BLaER1 (cell line): Measurements from ENCODE around the gene TRIM8.
"Not testable (repeated sequence)": the region's sequence is repeated elsewhere in the genome, so short reads cannot be mapped to it uniquely, and the experiment has no call there.

ENCODE experiments used
- H3K27ac ChIP-seq: shearing (Covaris generic); formaldehyde crosslinking; 2 replicates; pipeline ENCODE4 v1.8.1; 2022
- H3K27me3 ChIP-seq: shearing (Covaris generic); formaldehyde crosslinking; 2 replicates; pipeline ENCODE4 v1.8.1; 2022
- H3K36me3 ChIP-seq: shearing (Covaris generic); formaldehyde crosslinking; 2 replicates; pipeline ENCODE4 v1.8.1; 2022
- H3K4me1 ChIP-seq: shearing (Covaris generic); formaldehyde crosslinking; 2 replicates; pipeline ENCODE4 v1.8.1; 2022
- H3K4me2 ChIP-seq: shearing (Covaris generic); formaldehyde crosslinking; 2 replicates; pipeline ENCODE4 v1.8.1; 2022
- H3K4me3 ChIP-seq: shearing (Covaris generic); formaldehyde crosslinking; 2 replicates; pipeline ENCODE4 v1.8.1; 2022
- H3K9ac ChIP-seq: shearing (Covaris generic); formaldehyde crosslinking; 2 replicates; pipeline ENCODE4 v1.8.1; 2022
- H3K9me3 ChIP-seq: shearing (Covaris generic); formaldehyde crosslinking; 2 replicates; pipeline ENCODE4 v1.8.1; 2022
- H4K20me1 ChIP-seq: shearing (Covaris generic); formaldehyde crosslinking; 2 replicates; pipeline ENCODE4 v1.8.1; 2022
- Cebpa-rat ChIP-seq: shearing (Covaris generic); IDR thresholded peaks from 2 replicates; pipeline ENCODE4 v1.8.1; 2022

Gene TRIM8

DNA sequence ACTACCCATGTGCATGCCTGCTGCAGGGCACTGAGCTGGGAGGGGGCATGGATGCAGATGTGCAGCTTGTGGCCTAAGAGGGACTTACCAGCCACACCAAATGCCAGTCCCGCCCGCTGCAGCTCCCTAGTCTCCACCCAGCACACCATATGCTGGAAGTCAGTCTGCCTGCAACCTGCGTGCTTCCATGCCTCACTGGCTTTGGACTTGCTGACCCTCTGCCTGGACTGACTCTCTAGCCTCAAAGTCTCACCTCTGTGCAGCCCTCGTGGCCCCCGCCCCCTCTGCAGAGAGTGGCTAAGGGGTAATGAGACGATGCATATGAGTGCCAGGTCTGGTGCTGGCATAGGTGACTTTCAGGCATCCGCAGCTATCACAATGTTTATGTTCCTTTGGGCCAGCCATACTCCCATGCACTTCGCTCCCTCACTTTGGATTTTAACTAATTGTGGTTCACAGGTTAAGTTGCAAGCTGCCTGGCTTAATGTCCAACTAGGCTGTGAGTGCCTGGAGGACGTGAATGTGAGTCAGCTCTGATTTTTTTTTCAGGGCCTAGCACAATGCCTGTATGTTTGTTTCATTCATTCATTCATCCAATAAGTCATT is 21.7 kb downstream of the TRIM8 start:
- Histone ChIP-seq H3K4me3 (no peak overlapping the region), H3K4me2 (no peak overlapping the region), H3K27me3 (no peaks in the 10 kb centered on the region), H3K9ac (no peak overlapping the region), H3K9me3 (no peaks in the 10 kb centered on the region), H3K27ac (no peak overlapping the region), H3K36me3 (no peaks in the 10 kb centered on the region), H4K20me1 (no peaks in the 10 kb centered on the region), H3K4me1 (peaks cover 97% of the 10 kb centered on the region)
- no peak for TF ChIP-seq Cebpa-rat

DNA sequence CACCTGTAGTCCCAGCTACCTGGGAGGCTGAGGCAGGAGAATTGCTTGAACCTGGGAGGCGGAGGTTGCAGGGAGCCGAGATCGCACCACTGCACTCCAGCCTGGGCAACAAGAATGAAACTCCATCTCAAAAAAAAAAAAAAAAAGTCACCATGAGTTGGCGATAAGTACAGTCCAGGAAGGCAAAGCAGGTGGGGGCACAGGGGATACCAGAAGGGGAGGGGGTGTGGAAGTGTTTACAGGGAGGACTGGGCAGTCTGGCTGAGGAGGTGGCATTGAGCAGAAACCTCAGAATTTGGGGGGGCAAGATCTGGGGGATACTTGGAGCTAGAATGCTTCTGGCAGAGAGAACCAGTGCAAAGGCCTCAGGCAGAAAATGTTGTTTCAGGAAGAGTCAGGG is 23.1 kb downstream of the TRIM8 start:
- not testable (repeated sequence) for H3K36me3 ChIP-seq, H4K20me1 ChIP-seq, H3K27me3 ChIP-seq, H3K9ac ChIP-seq, H3K4me3 ChIP-seq, H3K9me3 ChIP-seq
- Histone ChIP-seq H3K4me1 (peaks cover 97% of the 10 kb centered on the region), H3K27ac (peak overlapping the region; percentile 65), H3K4me2 (peak overlapping the region; percentile 94)

DNA sequence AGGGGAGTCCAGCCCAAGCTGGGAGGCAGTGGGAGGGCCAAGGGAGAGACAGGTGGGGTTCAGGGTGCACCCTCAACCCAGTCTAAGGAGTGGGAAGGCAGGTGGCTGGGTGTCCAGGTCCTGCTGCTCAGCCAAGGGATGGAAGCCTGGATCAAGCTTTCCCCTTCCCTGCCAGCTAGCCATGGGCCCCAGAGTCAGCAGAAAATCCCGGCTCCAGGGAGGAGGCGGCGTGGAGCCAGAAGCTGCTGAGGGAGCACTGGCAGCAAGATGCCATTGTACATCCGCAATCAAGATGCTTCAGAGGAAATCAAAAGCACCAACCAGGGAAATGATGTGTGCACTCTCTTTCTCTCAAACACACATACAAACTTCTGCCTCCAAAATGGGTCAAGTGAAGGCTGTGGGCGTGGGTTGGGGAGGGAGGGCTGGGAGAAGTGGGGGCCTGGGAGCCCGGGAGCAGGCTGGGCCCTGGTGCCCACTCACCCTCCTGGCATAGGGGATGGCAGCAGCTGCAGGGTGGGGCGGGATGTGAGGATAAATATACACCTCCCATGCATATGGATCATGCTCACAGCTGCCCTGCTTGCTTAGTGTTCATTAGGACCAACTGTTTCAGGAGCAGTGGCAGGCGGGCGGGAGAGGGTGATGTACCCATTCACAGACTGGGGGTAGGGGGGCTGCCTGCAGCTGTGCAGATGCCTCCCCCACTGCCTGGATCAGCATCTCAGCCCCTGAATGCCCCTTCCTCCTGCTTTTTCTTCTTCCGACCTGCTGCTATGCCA is 24.2 kb downstream of the TRIM8 start:
- H4K20me1 ChIP-seq: no peaks in the 10 kb centered on the region
- TF ChIP-seq Cebpa-rat: no peak
- H3K4me1 ChIP-seq: peaks cover 97% of the 10 kb centered on the region
- H3K36me3 ChIP-seq: no peaks in the 10 kb centered on the region
- H3K9me3 ChIP-seq: no peaks in the 10 kb centered on the region
- peak overlapping the region; percentile 94 for H3K4me2 ChIP-seq
- peak overlapping the region; percentile 59 for H3K9ac ChIP-seq
- no peaks in the 10 kb centered on the region for H3K27me3 ChIP-seq
- H3K27ac ChIP-seq: peak overlapping the region; percentile 82
- H3K4me3 ChIP-seq: no peak overlapping the region

DNA sequence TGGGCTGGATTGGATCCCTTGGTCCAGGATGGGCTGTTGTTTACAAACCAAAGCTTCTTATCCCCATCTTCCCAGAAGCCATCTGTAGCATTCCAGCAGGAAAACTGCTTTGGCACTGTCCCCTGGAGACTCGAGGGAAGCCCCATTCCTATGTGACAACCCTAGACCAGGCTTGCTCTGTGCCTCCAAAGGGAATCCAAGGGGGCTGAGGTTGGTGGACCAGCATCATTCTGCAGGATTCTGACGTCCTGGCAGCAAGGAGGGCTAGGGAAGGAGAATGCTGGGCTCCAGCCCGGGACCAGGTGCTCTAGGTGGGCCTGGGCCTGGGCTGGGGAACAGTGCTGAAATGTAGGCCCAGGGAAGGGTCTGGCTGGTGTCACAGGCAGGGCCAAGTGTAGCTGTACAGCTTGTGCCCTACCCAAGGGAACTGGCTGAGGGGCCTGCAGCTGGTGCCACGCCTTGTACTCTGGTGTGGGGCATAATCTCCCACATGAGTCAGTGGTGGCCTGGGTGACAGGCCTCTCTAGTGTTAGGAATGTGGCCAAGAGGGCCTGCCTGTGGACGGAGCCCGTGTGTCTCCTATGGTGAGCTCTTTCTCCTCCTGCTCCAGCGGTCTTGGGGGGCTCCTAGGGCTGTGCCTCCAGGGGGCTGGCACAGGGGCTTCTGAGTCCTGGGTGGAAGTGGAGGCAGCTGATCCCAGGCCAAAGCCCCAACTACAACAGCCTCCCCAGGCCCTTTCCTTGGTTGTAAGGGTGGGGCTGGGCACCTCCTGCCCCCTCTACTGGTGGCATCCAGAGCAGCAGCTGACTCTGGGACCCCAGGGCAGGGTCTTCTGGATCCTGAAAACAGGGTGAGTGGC is 25.2 kb downstream of the TRIM8 start:
- H3K4me3 ChIP-seq: no peak overlapping the region
- H3K9ac ChIP-seq: peak overlapping the region; percentile 59

DNA sequence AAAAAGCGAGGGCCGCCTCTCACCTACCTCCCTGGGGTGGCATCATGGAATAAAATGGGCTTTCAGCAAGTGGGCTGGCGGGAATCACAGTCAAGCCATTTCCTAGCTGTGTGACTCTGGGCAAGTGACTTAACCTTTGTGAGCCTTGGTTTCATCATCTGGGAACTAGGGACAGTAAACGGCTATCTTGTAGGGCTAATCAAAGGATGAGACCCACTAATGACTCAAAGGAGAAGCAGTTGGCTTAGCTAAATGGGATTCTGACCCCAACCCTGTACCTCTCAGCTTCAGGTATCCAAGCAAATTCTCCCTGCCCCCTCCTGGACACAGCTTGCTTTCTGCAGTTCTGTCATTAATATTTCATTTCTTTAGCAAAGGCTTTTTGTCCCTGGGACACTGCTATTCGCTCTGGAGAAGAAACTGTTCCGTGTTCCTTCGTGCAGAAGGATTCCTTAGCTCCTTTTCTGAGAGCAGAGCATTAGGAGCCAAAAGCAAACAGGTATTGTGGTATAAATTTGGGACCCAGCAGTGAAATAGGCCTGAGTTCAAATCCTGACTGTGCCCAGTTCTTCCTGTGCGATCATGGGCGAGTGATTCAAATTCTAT is 25.9 kb downstream of the TRIM8 start:
- H3K9me3 ChIP-seq: no peaks in the 10 kb centered on the region
- no peaks in the 10 kb centered on the region for H4K20me1 ChIP-seq
- H3K36me3 ChIP-seq: no peaks in the 10 kb centered on the region
- peak overlapping the region; percentile 82 for H3K27ac ChIP-seq
- peak overlapping the region; percentile 94 for H3K4me2 ChIP-seq
- H3K27me3 ChIP-seq: no peaks in the 10 kb centered on the region
- peak overlapping the region; percentile 59 for H3K9ac ChIP-seq
- no peak overlapping the region for H3K4me3 ChIP-seq
- peaks cover 94% of the 10 kb centered on the region for H3K4me1 ChIP-seq
- no peak for TF ChIP-seq Cebpa-rat

More for the DNA sequence above, 25.2 kb downstream of the TRIM8 start:
- Histone ChIP-seq H3K27ac (peak overlapping the region; percentile 82), H4K20me1 (no peaks in the 10 kb centered on the region), H3K4me1 (peaks cover 94% of the 10 kb centered on the region), H3K4me2 (peak overlapping the region; percentile 94), H3K36me3 (no peaks in the 10 kb centered on the region), H3K27me3 (no peaks in the 10 kb centered on the region), H3K9me3 (no peaks in the 10 kb centered on the region)
- TF ChIP-seq Cebpa-rat: no peak

DNA sequence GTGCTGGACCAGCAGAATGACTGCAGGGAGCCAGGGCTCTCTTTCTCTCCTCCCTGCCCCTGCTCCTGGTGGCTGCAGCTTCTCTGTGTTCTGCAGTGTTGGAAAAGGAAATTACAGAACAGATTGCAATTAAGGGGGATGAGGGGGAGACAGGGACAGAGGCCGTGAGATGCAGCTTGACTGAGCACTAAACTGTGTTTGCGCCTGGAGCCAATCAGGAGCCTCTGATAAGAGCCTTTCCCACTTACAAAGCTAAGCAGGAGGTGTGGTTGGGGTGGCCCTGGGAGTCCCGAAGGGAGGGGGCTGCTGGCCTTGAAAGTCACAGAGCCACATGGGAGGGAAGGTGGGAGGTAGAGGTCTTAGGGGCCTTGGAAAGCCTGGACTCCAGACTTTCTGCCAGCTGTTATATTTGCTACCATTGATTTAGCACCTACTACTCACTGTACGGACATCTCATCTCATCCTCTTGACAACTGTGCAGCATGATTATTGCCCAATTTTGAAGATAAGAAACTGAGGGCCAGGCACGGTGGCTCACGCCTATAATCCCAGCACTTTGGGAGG is 26.7 kb downstream of the TRIM8 start:
- H3K9me3 ChIP-seq: no peaks in the 10 kb centered on the region
- no peaks in the 10 kb centered on the region for H3K27me3 ChIP-seq
- peak overlapping the region; percentile 59 for H3K9ac ChIP-seq
- TF ChIP-seq Cebpa-rat: no peak
- H3K4me1 ChIP-seq: peaks cover 95% of the 10 kb centered on the region
- H3K4me2 ChIP-seq: peak overlapping the region; percentile 94
- no peak overlapping the region for H3K4me3 ChIP-seq
- no peaks in the 10 kb centered on the region for H3K36me3 ChIP-seq
- H3K27ac ChIP-seq: peak overlapping the region; percentile 82
- no peaks in the 10 kb centered on the region for H4K20me1 ChIP-seq

DNA sequence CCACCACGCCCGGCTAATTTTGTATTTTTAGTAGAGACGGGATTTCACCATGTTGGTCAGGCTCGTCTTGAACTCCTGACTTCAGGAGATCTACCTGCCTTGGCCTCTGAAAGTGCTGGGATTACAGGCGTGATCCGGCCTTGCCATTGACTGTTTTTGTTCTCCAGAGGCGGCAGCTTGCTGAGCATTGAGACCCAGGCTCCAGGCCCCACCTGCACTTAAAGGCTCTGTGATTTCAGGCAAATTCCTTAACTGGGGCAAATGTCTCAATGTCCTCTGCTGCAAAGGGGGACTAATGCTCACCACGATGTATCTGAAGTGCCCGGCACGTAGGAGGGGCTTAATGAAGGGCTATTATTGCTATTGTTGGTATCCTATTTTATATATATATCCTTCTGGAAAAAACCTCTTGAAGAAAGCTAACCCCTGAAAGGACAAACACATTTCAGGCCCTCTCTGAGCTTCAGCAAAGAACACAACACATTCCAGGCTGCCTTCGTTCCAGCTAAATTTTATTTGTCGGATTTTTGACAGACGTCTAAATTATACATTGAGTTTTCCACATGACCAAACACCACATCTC is 29.0 kb downstream of the TRIM8 start:
- Histone ChIP-seq H3K9ac (peak overlapping the region; percentile 68), H3K27me3 (no peaks in the 10 kb centered on the region), H3K36me3 (no peaks in the 10 kb centered on the region), H3K9me3 (no peaks in the 10 kb centered on the region), H3K4me1 (peaks cover 95% of the 10 kb centered on the region), H4K20me1 (no peaks in the 10 kb centered on the region), H3K4me3 (peak overlapping the region; percentile 64), H3K27ac (peak overlapping the region; percentile 82), H3K4me2 (peak overlapping the region; percentile 94)
- TF ChIP-seq Cebpa-rat: no peak

DNA sequence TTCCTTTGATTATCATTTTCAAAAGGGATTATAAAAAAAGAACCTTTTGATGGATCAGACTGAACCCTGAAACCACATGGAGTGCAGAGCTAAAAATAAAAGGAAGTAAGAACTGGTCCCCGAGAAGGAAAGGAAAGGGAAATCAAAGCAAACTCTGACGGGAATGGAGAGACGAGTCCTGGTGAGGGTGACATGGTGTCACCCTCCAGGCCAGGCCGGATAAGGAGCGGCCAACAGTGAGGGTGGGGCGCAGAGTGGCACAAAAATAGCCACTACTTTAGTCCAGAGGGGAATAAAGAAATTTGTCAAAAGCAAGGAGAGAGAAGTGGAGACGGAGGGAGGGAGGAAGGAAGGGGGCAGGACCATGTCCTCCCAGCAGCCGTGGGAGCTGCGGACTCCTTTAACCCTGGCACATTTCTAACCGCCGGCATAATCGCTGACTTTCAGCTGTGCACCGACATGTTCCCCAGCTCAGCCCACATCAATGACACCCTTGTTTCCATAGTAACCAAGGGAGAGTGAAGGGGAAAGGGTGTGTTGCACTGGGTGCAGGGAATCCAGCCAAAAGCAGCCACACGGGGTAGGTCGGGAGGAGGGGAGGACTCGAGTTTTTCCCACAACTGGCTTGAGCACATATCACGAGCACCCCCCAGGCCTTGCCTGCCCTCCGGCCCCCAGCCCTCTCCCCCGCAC is 29.7 kb downstream of the TRIM8 start:
- Histone ChIP-seq H3K9me3 (no peaks in the 10 kb centered on the region), H3K27ac (peak overlapping the region; percentile 82), H3K9ac (peak overlapping the region; percentile 68), H3K27me3 (no peaks in the 10 kb centered on the region), H3K36me3 (no peaks in the 10 kb centered on the region), H3K4me1 (peaks cover 95% of the 10 kb centered on the region), H4K20me1 (no peaks in the 10 kb centered on the region), H3K4me2 (peak overlapping the region; percentile 94), H3K4me3 (peak overlapping the region; percentile 64)
- no peak for TF ChIP-seq Cebpa-rat
